Chondrocyte (in vitro differentiated cells): ENCODE measurements around the gene CCDC69. TPM values are rescaled to one million over a fixed set of nuclear protein-coding genes. Genes with fewer than 3 reads are reported as not detected.
"Not testable (repeated sequence)": the region's sequence is repeated elsewhere in the genome, so short reads cannot be mapped to it uniquely, and the experiment has no call there.

Experiments
- DNase-seq: peaks from one replicate; pipeline ENCODE4 v3.0.0; 2021; ENCODE audit warnings: mixed read lengths, low spot score
- H3K27ac Mint-ChIP-seq: one replicate; pipeline ENCODE4 v1.8.0; 2021; ENCODE audit warnings: mild to moderate bottlenecking, moderate library complexity, mixed read lengths; ENCODE audit not compliant: unreplicated experiment
- H3K27me3 Mint-ChIP-seq: 2 replicates; pipeline ENCODE4 v1.8.0; 2021; ENCODE audit warnings: low read depth, mixed read lengths
- H3K36me3 Mint-ChIP-seq: 2 replicates; pipeline ENCODE4 v1.8.0; 2021; ENCODE audit warnings: low read depth, mixed read lengths
- H3K4me1 Mint-ChIP-seq: 2 replicates; pipeline ENCODE4 v1.8.0; 2021; ENCODE audit warnings: low read depth, mild to moderate bottlenecking, mixed read lengths
- H3K4me3 Mint-ChIP-seq: one replicate; pipeline ENCODE4 v1.8.0; 2021; ENCODE audit warnings: mild to moderate bottlenecking, moderate library complexity, mixed read lengths; ENCODE audit not compliant: unreplicated experiment
- H3K9me3 Mint-ChIP-seq: 2 replicates; pipeline ENCODE4 v1.8.0; 2021; ENCODE audit warnings: low read depth, mixed read lengths
- CTCF ChIP-seq: fragments of 200-600 bp; sonication (generic); IDR thresholded peaks from 2 replicates; pipeline ENCODE4 v1.5.0; 2021; ENCODE audit warnings: antibody characterized with exemption, mild to moderate bottlenecking, moderate library complexity
- total RNA-seq: library from RNA; stranded (reverse); gene quantifications from 3 replicates; pipeline ENCODE4 v1.2.1, GENCODE V29; 2021

The CCDC69 gene
- total RNA-seq, 1 donor from 2014 or later, result 1.3 TPM

- no peak overlapping the region for H3K4me3 Mint-ChIP-seq
- H3K27ac Mint-ChIP-seq, result no peak overlapping the region
- peaks cover 11% of the 10 kb centered on the region for H3K27me3 Mint-ChIP-seq
- H3K9me3 Mint-ChIP-seq, result no peaks in the 10 kb centered on the region
- H3K4me1 Mint-ChIP-seq, result no peaks in the 10 kb centered on the region
- no peak for TF ChIP-seq CTCF
- DNase-seq, result no peak
- H3K36me3 Mint-ChIP-seq, result no peaks in the 10 kb centered on the region
Observed at GRCh38 chr5:151245680-151246219, 21.9 kb upstream of the CCDC69 start.

GRCh38 chr5:151244206-151244605, 20.3 kb upstream of the CCDC69 start:
- no peaks in the 10 kb centered on the region for H3K36me3 Mint-ChIP-seq
- TF ChIP-seq CTCF, result no peak
- no peak for DNase-seq
- no peak overlapping the region for H3K4me3 Mint-ChIP-seq
- no peaks in the 10 kb centered on the region for H3K9me3 Mint-ChIP-seq
- H3K27ac Mint-ChIP-seq, result no peak overlapping the region
- H3K27me3 Mint-ChIP-seq, result peaks cover 11% of the 10 kb centered on the region
- H3K4me1 Mint-ChIP-seq, result peaks cover under 1% of the 10 kb centered on the region

- Mint-ChIP-seq H3K27ac (no peak overlapping the region), H3K9me3 (no peaks in the 10 kb centered on the region), H3K27me3 (peaks cover 14% of the 10 kb centered on the region), H3K4me3 (no peak overlapping the region), H3K36me3 (no peaks in the 10 kb centered on the region), H3K4me1 (peaks cover 6% of the 10 kb centered on the region)
- DNase-seq, result no peak
- no peak for TF ChIP-seq CTCF
Observed at GRCh38 chr5:151243564-151243963, 19.7 kb upstream of the CCDC69 start.

- Mint-ChIP-seq H3K4me3 (no peak overlapping the region), H3K27me3 (peaks cover 13% of the 10 kb centered on the region), H3K36me3 (no peaks in the 10 kb centered on the region), H3K27ac (no peak overlapping the region), H3K4me1 (peaks cover 9% of the 10 kb centered on the region), H3K9me3 (no peaks in the 10 kb centered on the region)
- no peak for TF ChIP-seq CTCF
- no peak for DNase-seq
Observed at GRCh38 chr5:151243127-151243526, 19.2 kb upstream of the CCDC69 start.

- no peak for TF ChIP-seq CTCF
- peaks cover 11% of the 10 kb centered on the region for H3K4me1 Mint-ChIP-seq
- H3K27ac Mint-ChIP-seq, result no peak overlapping the region
- DNase-seq, result no peak
- no peaks in the 10 kb centered on the region for H3K9me3 Mint-ChIP-seq
- H3K36me3 Mint-ChIP-seq, result no peaks in the 10 kb centered on the region
- H3K27me3 Mint-ChIP-seq, result peaks cover 9% of the 10 kb centered on the region
- no peak overlapping the region for H3K4me3 Mint-ChIP-seq
Observed at GRCh38 chr5:151240924-151241635, 17.2 kb upstream of the CCDC69 start.

- H3K27ac Mint-ChIP-seq, DNase-seq, H3K27me3 Mint-ChIP-seq, H3K36me3 Mint-ChIP-seq, H3K9me3 Mint-ChIP-seq, H3K4me3 Mint-ChIP-seq: not testable (repeated sequence)
- H3K4me1 Mint-ChIP-seq, result peaks cover 11% of the 10 kb centered on the region
Observed at GRCh38 chr5:151240268-151240835, 16.5 kb upstream of the CCDC69 start.
